Measurements from ENCODE around the gene ESYT3.
"Not testable (repeated sequence)": the region's sequence is repeated elsewhere in the genome, so short reads cannot be mapped to it uniquely, and the experiment has no call there.

Gene ESYT3

DNA sequence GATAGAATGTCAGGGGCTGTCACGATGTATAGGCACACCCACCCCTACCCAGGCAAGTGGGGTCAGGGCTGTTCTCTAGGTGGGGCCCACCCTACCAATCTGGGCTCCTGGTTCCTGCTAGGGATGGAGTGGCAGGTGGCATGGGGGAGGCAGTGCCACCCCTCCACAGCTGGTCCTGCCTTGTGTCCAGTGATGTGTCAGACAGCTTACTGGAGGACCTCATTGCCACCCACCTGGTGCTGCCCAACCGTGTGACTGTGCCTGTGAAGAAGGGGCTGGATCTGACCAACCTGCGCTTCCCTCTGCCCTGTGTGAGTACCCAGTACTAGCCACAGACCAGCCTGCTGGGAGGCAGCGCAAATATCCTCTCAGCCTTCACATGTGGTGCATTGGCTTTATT lies 27.5 kb downstream of the ESYT3 start:
- DNase-seq = no peak

DNA sequence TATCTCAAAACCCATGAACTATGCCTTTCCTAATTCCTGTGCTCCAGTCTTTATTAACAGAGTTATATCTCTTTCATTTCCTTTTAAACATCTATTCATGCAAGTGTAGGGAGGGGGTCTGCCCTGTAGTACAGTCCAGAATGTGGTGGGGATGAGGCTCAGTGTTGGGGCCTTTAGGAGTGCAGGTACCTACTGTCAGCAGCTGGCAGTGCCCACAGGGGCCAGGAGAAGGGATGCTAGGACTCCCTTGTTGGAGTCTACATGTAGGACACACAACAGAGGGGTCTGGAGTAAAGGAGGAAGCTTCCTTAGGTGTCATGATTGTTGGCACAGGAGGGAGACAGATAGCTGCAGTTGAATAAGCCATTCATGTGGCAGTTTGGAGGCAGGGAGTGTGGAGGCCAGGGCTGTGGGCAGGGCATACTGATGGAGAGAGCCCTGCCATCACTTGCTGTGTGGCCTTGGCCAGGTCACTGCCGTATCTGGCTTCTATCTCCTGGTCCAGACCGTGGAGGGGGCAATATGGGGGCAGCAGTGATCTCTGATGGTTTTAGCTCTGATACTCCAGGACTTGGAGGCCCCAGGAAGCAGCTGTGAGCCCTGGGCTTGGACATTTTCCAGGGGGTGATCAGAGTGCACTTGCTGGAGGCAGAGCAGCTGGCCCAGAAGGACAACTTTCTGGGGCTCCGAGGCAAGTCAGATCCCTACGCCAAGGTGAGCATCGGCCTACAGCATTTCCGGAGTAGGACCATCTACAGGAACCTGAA lies 29.5 kb downstream of the ESYT3 start:
- no peak for DNase-seq

DNA sequence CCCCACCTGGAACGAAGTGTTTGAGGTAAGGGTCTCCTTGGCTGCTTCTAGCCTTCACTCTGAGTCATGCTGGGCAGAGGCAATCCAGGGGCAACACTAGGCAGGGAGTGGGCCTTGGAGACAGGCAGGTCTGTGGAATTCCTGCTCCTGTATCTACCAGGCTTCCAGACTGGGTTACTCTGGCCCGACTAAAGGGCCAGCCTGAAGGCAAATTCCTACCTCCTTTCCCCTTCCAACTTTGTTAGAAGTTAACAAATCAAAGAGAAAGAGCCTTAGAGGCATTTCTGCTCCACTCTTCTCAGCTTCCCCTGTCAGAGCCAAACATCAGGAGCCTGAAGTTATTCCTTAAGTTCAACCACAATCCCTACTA lies 30.1 kb downstream of the ESYT3 start:
- no peak for DNase-seq

DNA sequence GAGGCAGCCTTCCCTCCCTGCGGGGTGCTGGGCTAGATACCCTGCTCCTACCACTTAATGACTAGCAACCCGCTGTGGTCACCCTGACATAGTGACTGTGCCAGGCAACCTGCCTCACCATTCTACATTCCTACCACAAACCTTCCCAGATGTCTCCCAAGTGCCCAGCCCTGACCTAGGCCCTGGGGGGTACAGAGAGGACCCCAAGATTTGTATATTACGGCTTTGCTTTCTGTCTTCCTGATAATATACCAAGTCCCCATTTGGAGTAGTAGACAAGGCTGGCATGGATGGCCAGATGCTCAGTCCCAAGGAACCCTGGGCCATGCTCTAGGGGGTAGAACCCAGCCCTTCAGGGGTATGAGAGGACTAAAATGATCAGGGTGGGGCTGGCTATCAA lies 31.0 kb downstream of the ESYT3 start:
- no peak for DNase-seq

DNA sequence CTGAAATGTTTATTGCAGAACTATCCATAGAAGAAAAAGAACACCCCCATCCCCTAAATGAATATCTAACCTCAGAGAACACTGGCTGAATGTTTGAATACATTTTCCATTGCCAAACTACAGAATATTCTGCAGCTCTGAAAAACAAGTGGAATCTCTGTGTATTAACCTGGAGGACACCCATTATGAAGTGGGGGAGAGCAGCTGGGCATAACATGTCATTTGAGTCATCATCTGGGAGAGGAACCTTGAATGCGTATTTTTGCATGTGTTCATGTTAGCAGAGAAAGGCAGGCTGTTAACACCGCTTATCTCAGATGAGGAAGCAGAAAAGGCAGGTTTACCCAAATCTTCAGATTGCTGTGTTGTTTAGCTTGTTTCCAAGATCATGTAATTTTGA lies 31.5 kb downstream of the ESYT3 start:
- DNase-seq = no peak

DNA sequence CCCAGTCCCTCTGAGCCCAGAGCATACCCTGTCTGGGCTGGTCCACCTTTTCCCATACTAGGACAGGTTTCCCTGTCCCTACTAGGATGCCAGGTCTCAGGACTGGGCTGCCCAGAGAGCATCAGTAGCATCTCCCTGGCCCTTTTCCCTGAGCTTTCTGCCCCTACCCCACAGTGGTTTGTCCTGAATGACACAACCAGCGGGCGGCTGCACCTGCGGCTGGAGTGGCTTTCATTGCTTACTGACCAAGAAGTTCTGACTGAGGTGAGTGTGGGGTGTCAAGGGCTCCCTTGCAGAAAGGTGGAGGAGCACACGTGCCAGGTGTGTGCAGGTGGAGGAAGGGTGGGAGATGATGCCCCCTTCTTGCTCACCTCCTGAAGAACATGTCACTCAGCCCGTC lies 33.5 kb downstream of the ESYT3 start:
- DNase-seq = no peak

DNA sequence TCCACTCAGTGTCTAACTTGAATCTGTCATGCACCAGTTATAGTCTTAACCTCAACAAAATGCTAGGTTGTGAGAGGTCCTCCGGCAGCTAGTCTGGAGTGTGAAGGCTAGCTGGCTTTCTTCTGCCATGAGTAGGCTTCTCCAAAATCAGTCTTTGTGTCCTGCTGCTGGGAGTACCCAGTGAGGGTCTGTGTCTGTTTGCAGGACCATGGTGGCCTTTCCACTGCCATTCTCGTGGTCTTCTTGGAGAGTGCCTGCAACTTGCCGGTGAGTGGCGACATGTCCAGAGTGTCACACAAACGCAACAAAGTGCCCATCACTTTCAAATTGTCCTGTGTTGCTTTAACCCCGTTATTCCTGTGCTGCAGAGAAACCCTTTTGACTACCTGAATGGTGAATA lies 34.0 kb downstream of the ESYT3 start:
- DNase-seq = no peak

DNA sequence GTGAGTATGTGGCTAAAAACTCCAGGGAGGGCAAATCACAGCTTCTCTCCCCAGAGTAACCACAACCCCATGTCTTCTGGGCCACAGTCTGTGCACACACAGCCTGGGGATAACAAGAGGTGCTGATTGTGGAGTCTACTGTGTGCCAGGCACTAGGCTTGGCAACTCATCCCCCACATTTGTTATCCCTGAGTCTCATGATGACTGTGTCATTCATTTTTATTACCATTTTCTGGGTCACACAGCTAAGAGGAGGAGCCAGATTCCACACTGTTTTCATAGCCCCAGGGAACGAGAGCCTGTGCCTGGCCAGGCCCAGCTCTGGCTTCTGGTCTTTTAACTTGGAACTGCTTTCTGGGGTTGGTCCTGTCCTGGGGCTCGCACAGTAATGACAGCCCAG lies 34.5 kb downstream of the ESYT3 start:
- DNase-seq = no peak

DNA sequence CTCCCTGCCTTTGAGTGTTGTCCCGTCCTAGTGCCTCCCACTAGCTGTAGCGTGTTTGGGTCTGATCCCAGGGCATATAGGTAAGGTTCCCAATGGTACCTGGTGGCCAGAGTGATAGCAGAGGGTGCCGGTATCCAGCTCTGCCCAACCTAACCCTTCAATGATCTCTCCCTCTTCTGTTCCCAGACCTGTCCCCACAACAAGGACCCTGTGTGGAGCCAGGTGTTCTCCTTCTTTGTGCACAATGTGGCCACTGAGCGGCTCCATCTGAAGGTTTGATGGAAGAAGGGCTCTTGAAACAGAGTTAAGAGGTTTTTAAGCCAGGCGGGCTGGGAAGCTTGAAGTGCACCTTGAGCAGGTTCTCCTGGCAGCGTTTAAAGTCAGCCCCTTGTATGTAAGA lies 35.5 kb downstream of the ESYT3 start:
- DNase-seq = no peak

DNA sequence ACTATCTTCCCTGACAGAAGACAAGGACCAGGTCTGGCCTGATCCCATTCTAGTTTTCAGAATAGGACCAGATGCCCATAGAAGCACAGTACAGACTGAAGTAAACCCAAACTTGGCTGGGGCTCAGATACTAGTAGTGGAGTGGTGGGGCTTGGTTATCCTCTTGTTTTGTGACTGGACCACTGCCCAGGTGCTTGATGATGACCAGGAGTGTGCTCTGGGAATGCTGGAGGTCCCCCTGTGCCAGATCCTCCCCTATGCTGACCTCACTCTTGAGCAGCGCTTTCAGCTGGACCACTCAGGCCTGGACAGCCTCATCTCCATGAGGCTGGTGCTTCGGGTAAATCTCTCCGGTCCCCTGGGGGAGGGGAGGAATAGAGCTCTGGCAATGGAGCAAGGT lies 36.3 kb downstream of the ESYT3 start:
- DNase-seq = no peak

DNA sequence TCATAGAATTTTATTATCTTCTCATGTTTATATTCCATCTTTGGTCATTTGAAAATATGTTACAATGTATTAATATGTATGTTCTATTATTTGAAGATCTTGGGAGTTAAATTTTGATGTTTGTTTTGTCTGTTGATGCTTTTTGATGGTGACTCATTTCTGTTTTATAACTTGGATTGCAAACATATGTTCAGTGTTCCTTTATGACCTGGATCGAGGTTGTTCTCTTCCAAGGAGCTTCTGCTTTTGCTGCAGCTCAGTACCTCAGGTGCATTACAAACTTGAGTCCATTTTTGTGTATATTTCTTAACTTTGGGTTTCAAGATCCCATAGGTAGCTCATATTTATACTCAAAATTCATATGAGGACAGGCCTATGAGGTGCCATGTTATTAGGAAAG lies 37.1 kb downstream of the ESYT3 start:
- DNase-seq = no peak

DNA sequence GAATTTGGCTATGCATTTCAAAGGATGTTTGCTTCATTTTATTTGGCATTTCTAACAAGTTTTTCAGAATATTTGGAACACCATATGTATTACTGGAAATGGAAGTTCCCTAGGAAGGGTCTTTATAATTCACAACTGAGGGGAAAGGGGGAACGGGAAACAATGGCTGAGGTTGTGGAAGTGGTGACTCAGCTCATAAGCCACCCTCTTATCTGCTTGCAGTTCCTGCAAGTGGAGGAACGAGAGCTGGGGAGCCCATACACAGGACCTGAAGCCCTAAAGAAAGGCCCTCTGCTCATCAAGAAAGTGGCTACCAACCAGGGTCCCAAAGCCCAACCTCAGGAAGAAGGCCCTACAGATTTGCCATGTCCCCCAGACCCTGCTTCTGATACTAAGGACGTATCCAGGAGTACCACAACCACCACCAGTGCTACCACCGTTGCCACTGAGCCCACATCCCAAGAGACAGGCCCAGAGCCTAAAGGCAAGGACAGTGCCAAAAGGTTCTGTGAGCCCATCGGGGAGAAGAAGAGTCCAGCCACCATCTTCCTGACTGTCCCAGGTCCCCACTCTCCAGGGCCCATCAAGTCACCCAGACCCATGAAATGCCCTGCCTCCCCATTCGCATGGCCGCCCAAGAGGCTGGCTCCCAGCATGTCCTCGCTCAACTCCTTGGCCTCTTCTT lies 37.9 kb downstream of the ESYT3 start:
- no peak for DNase-seq

DNA sequence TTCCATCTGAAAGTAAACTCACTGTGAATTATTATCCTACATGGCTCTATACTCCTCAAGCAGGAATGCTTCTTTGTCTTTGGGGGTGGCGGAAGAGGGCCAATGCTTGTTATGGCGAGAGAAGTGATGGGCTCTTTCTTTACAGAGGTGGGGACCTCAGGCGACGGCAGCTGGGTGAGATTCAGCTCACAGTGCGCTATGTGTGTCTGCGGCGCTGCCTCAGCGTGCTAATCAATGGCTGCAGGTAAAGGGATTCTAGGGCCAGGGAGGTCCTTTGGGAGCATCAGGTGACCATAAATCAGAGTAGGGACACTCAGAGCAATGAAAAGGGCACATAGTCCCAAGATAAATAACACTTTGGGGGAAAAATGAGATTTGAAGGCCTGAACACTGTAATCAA lies 39.0 kb downstream of the ESYT3 start:
- DNase-seq = no peak

DNA sequence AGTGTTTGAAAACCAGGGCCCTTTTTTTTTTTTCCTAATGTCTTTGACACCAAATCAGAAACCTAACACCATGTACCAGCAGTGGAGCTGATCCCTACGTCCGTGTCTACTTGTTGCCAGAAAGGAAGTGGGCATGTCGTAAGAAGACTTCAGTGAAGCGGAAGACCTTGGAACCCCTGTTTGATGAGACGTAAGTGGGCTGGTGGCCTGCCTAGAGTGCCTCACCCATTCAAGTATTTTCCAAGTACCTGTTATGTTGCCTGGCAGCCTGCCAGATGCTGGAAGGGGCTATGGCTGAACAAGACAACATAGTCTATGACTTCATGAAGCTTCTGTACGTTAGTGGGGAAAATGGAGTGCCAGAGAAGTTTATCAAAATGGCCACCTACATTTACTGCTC lies 39.7 kb downstream of the ESYT3 start:
- DNase-seq = no peak

DNA sequence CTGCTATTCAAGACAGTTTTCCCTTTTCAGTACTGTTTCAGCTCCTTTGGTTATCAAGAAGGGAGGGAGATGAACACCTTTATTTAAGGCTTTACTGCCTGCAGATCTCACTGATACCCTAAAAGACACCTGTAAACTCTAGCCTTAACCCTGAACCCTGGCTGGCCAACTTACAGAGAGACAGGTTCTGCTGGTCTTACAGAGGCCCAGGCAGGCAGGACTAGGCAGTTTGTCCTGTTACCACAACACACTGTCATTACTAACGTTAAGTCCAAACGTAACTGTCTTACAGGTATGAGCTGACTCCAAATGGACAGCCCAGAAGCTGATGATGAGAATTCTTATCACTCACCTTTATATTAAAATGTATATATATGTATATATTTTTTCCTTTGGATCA lies 42.1 kb downstream of the ESYT3 start:
- no peak for DNase-seq

DNA sequence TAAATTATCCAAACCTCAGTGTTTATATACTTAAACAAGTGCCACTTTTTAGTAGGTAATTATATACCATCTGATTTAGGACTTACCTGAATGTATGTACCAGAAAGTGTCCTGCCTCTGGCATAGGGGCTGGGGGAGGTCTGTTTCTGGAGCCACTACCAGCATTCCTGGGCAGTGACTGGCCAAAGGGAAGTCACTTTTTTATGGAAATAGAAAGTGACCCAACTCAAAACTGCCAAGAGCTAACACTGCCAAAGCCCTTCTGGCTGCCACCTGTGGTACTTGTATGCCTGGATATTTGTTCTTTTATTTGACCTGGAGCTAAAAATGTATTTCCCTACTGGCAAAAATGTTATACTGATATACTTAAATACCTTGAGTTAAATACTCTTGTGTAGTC lies 42.7 kb downstream of the ESYT3 start:
- DNase-seq = no peak

DNA sequence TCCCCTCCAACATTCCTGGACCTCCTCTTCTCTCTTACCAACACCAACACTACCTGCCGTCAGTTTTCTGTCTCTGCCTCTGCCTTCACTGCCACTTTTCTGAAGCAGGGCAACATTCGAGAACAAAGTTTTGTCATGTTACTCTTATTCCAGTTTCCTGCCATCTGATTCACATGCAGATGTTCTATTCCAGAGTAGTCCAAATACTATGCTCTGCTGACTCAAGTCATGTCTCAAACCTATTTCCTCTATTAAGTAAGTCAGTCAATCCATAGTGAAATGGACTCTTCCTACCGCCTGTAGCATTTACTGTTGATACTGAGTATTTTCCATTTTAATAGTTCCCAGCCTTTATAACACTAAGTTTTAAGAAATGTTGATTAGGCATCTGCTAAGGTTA lies 43.4 kb downstream of the ESYT3 start:
- no peak for DNase-seq

DNA sequence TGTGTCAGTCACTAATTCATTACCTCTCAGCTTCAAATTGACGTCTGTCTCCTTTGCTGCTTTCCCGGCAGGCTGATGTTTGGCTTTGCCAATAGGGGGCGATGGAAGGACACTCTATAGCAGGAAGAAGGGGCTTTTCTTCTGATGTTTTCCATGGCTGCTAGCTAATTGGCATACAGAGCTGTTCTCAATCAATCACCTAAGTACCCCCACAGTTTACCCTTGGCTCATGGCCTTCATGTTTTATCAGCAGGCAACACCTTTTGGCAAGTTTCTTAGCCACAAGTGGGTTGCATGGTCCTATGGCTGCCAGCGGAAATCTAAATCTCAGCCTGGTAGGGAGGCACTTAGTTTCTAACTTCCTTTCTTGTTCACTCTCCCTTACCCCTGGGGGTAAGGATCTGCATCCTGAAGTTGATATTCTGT lies 45.0 kb downstream of the ESYT3 start:
- no peak for DNase-seq

DNA sequence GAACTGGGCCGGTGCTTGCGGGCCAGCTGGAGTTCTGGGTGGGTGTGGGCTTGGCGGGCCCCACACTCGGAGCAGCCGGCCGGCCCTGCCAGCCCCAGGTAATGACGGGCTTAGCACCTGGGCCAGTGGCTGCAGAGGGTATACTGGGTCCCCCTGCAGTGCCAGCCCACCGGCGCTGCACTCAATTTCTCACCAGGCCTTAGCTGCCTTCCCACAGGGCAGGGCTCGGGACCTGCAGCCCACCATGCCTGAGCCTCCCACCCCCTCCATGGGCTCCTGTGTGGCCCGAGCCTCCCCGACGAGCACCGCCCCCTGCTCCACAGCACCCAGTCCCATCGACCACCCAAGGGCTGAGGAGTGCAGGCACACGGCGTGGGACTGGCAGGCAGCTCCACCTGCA lies 50.3 kb downstream of the ESYT3 start:
- DNase-seq = not testable (repeated sequence)

DNA sequence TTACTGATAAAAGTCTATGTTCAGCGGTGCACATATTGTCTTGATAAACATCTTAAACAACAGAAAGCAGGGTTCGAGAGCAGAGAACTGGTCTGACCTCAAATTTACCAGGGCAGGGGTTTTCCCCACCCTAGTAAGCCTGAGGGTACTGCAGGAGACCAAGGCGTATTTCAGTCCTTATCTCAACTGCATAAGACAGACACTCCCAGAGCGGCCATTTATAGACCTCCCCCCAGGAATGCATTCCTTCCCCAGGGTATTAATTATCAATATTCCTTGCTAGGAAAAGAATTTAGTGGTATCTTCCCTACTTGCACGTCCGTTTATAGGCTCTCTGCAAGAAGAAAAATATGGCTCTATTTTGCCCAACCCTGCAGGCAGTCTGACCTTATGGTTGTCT lies 52.2 kb downstream of the ESYT3 start:
- not testable (repeated sequence) for DNase-seq

DNA sequence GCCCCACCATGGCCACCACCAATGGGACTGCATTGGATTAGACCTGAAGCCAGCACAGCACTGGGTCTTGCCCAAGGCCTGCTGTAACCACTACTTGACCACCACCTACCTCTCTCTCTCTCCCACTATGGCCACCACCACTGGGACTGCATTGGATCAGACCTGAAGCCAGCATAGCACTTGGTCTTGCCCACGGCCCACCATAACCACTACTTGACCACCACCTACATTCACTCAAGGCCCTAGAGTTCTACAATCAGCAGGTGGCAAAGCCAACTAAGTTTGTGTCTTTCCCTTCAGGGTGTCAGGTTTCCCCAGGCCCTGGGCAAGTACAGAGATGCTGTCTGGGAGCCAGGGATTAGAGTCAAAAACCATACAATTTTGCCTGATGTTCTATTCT lies 57.6 kb downstream of the ESYT3 start:
- DNase-seq = no peak

DNA sequence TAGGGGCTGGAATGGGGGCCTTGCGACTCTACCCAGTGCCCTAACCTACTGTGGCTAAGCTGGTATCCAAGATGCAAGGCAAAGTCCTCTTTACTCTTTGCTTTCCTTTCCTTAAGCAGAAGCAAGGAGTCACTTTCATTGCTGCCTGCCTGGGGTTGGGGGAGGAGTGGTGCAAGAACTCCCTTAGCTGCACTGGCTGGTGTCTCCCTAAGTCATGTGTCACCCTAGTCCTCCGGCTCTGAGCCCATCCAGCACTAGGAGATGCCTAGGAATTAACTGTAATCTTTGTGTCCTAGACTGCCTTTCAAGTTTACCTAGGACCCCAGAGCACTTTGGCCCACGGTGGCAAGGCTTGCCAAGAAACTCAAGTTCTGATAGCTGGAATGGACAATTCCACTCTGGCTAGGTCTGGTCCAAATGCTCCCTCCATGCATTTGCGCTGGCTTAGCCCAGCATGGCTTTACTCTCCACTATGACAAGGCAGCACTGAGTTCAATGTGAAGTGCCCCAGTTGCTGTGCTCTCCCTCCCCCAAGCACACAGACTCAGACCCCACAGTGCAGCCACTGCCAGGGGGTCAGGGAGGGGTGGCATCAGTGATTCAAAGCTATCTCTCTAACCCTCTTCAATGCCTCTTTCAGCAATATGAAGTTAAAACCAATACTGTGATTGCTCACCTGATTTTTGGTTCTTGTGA lies 58.7 kb downstream of the ESYT3 start:
- no peak for DNase-seq

DNA sequence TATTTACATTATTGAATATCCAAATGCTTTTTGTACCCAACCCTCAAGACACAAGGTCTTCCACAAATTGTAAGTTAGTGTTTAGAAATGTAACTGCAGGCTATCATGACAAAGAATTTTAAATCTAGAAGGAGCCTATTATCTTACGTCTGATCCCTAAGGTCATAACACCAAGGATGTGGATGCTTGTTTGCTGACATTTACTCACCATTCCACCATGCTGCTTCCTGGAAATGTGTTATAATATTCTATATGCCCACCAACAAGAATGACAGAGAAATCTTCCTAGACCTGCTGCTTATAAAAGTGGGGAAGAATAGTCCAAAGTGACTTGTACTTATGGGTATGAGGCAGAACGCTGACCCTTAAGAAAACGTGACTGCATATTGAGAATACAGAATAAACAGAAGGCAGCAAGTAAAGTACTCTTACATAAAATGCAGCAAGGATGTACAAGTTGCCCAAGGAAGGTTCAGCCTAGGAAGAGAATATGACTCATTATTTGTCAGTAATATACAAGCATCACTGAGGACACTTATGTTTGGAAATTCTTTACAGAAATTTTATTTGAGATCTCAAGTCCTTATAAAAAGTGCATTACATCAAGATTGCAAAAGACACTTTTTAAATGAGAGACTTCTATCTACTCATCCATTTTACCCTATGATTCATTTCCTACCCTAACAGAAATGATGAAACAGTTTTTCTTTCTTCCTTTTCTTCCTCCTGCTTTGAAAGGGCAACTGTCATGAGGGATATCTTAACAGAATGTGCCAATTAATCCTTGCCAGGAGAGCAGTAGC lies 59.6 kb downstream of the ESYT3 start:
- peak; percentile 16 for DNase-seq

DNA sequence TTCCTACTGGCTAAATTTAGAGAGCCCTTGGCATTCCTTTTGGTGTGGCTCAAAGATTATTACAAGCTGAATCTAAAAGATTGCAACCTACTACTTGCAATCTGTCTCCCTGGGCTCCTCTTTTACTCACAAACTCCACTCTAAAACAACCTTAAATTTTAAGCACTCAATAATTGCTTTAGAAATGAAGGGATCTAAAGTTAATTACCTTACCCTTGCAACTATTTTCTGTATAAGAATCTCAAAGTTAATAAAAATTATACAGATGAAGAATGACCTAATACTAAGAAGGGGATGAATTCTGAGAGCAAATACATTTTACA lies 60.2 kb downstream of the ESYT3 start:
- DNase-seq = no peak

Measured in KG1 (cell line).